ENCODE data around the gene NID1.

GRCh38 chr1:235993652-235994051 lies 71.2 kb downstream of the NID1 start:
- TF ChIP-seq, protein P1, sequence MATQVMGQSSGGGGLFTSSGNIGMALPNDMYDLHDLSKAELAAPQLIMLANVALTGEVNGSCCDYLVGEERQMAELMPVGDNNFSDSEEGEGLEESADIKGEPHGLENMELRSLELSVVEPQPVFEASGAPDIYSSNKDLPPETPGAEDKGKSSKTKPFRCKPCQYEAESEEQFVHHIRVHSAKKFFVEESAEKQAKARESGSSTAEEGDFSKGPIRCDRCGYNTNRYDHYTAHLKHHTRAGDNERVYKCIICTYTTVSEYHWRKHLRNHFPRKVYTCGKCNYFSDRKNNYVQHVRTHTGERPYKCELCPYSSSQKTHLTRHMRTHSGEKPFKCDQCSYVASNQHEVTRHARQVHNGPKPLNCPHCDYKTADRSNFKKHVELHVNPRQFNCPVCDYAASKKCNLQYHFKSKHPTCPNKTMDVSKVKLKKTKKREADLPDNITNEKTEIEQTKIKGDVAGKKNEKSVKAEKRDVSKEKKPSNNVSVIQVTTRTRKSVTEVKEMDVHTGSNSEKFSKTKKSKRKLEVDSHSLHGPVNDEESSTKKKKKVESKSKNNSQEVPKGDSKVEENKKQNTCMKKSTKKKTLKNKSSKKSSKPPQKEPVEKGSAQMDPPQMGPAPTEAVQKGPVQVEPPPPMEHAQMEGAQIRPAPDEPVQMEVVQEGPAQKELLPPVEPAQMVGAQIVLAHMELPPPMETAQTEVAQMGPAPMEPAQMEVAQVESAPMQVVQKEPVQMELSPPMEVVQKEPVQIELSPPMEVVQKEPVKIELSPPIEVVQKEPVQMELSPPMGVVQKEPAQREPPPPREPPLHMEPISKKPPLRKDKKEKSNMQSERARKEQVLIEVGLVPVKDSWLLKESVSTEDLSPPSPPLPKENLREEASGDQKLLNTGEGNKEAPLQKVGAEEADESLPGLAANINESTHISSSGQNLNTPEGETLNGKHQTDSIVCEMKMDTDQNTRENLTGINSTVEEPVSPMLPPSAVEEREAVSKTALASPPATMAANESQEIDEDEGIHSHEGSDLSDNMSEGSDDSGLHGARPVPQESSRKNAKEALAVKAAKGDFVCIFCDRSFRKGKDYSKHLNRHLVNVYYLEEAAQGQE (IDR thresholded peaks at IDR 0.05), result no peak
- no peak for TF ChIP-seq CTCF (IDR thresholded peaks at IDR 0.05; ENCODE audit: low read depth, low read length, missing input control)
- TF ChIP-seq, protein P2, sequence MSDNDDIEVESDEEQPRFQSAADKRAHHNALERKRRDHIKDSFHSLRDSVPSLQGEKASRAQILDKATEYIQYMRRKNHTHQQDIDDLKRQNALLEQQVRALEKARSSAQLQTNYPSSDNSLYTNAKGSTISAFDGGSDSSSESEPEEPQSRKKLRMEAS (IDR thresholded peaks at IDR 0.05), result no peak
- no peak for TF ChIP-seq RAD21 (IDR thresholded peaks at IDR 0.05)
- no peak for TF ChIP-seq YY1 (IDR thresholded peaks at IDR 0.05)
